ENCODE results near the gene DUSP5.

- TF ChIP-seq POLR2A (IDR thresholded peaks at IDR 0.05) (no peak), EP300 (IDR thresholded peaks at IDR 0.05) (no peak)
Observed at GRCh38 chr10:110506448-110506847, 8.7 kb downstream of the DUSP5 start.

All from suprapubic skin (tissue), 2 donors.